GM23248 (cell line): ENCODE data around the gene RBL2.

ENCODE experiments used
- EZH2 ChIP-seq: fragments of 200-600 bp; sonication (generic); IDR thresholded peaks from 2 replicates; pipeline ENCODE4 v1.6.1; 2018; ENCODE audit warnings: antibody characterized with exemption, mild to moderate bottlenecking; ENCODE audit not compliant: insufficient read depth, poor library complexity, severe bottlenecking
- EZH2phosphoT487 ChIP-seq: fragments of 200-600 bp; sonication (generic); IDR thresholded peaks from 2 replicates; pipeline ENCODE4 v1.6.1; 2018; ENCODE audit warnings: antibody characterized with exemption, moderate library complexity, mild to moderate bottlenecking, low read depth; ENCODE audit not compliant: insufficient read depth

- TF ChIP-seq EZH2 (no peak), EZH2phosphoT487 (no peak)
These were observed 89.8 kb downstream of the RBL2 start for GRCh38 chr16:53523971-53524548.
